ENCODE results near the gene KCNMB2. TPM values are rescaled to one million over a fixed set of nuclear protein-coding genes. Genes with fewer than 3 reads are reported as not detected.
A peak's percentile ranks its signal among the peaks of the same experiment; 100 is the strongest.
"Not testable (repeated sequence)": the region's sequence is repeated elsewhere in the genome, so short reads cannot be mapped to it uniquely, and the experiment has no call there.

Gene KCNMB2
- total RNA-seq, 6 donors from 2014 or later = 0.51 to 3.0 (median 1.1) TPM; not detected in 3

DNA sequence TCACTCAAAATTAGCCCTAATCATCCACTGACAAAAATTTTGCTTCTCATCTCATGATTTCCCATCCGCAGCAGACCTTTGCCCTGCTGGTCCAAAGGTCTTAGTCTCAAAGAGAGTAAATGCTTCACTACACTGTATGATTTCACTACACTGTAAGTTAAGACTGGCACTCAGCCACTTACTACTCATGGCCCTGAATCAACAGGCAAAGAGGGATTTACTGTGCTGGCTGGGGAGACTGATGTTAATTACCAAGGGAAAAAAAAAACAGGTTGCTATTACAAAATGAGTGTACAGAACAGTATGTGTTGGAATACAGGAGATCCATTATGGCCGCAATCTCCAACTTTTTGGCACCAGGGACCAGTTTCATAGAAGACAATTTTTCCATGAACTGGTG lies 320.6 kb downstream of the KCNMB2 start:
- Histone ChIP-seq H3K27me3 (no peaks in the 10 kb centered on the region), H3K9me3 (no peaks in the 10 kb centered on the region), H3K4me3 (no peak overlapping the region), H3K27ac (no peak overlapping the region), H3K36me3 (no peaks in the 10 kb centered on the region), H3K4me1 (no peaks in the 10 kb centered on the region)
- ATAC-seq (ENCODE audit: low FRiP score in 2 of 2) (no peak), DNase-seq (no peak)
- WGBS, 2 donors = 92 to 98% methylated on average over 2 of the region's 2 CpGs
- no peak for TF ChIP-seq POLR2AphosphoS5 (IDR thresholded peaks at IDR 0.05)
- no peak for TF ChIP-seq POLR2A (IDR thresholded peaks at IDR 0.05)
- TF ChIP-seq EP300 (IDR thresholded peaks at IDR 0.05) = no peak
- TF ChIP-seq CTCF (IDR thresholded peaks at IDR 0.05) = no peak

- no peak for TF ChIP-seq POLR2A (IDR thresholded peaks at IDR 0.05)
- TF ChIP-seq CTCF (IDR thresholded peaks at IDR 0.05) = no peak
- no peak for TF ChIP-seq POLR2AphosphoS5 (IDR thresholded peaks at IDR 0.05)
- TF ChIP-seq EP300 (IDR thresholded peaks at IDR 0.05) = no peak
- Histone ChIP-seq H3K4me1 (no peaks in the 10 kb centered on the region), H3K27me3 (no peaks in the 10 kb centered on the region), H3K36me3 (no peaks in the 10 kb centered on the region), H3K27ac (no peak overlapping the region), H3K4me3 (no peak overlapping the region), H3K9me3 (no peaks in the 10 kb centered on the region)
- WGBS, 2 donors = 73 to 85% methylated on average over 3 of the region's 3 CpGs
- ATAC-seq (ENCODE audit: low FRiP score in 2 of 2) (no peak), DNase-seq (no peak)
Measured at GRCh38 chr3:178859386-178859785, 323.1 kb downstream of the KCNMB2 start.

DNA sequence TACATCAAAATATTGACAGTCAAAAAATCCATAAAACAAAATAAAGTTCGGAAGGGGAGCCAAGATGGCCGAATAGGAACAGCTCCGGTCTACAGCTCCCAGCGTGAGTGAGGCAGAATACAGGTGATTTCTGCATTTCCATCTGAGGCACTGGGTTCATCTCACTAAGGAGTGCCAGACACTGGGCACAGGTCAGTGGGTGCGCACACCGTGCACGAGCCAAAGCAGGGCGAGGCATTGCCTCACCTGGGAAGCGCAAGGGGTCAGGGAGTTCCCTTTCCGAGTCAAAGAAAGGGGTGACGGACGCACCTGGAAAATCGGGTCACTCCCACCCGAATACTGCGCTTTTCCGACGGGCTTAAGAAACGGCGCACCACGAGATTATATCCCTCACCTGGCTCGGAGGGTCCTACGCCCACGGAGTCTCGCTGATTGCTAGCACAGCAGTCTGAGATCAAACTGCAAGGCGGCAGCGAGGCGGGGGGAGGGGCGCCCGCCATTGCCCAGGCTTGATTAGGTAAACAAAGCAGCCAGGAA lies 323.7 kb downstream of the KCNMB2 start:
- not testable (repeated sequence) for ATAC-seq (ENCODE audit: low FRiP score in 2 of 2); H3K27ac ChIP-seq; H3K9me3 ChIP-seq; H3K27me3 ChIP-seq; H3K4me1 ChIP-seq; H3K4me3 ChIP-seq; H3K36me3 ChIP-seq
- WGBS, 2 donors = 86% methylated on average over 29 of the region's 29 CpGs
- DNase-seq = peak in 1 of 2 donors; percentile 8

- Histone ChIP-seq H3K4me3 (no peak overlapping the region), H3K4me1 (no peaks in the 10 kb centered on the region), H3K27ac (no peak overlapping the region), H3K9me3 (no peaks in the 10 kb centered on the region), H3K27me3 (no peaks in the 10 kb centered on the region), H3K36me3 (no peaks in the 10 kb centered on the region)
- no peak for ATAC-seq (ENCODE audit: low FRiP score in 2 of 2)
- WGBS, 2 donors = 26 to 37% methylated on average over 2 of the region's 2 CpGs
- no peak for DNase-seq
- no peak for TF ChIP-seq CTCF (IDR thresholded peaks at IDR 0.05)
- no peak for TF ChIP-seq POLR2AphosphoS5 (IDR thresholded peaks at IDR 0.05)
- no peak for TF ChIP-seq POLR2A (IDR thresholded peaks at IDR 0.05)
- no peak for TF ChIP-seq EP300 (IDR thresholded peaks at IDR 0.05)
Measured at GRCh38 chr3:178868681-178869080, 332.4 kb downstream of the KCNMB2 start.

GRCh38 chr3:178870085-178870484 lies 333.8 kb downstream of the KCNMB2 start:
- H3K36me3 ChIP-seq = no peaks in the 10 kb centered on the region
- ATAC-seq (ENCODE audit: low FRiP score in 2 of 2) = no peak
- no peaks in the 10 kb centered on the region for H3K27me3 ChIP-seq
- no peak overlapping the region for H3K4me3 ChIP-seq
- H3K4me1 ChIP-seq = no peaks in the 10 kb centered on the region
- no peaks in the 10 kb centered on the region for H3K9me3 ChIP-seq
- no peak for DNase-seq
- H3K27ac ChIP-seq = no peak overlapping the region
- no peak for TF ChIP-seq EP300 (IDR thresholded peaks at IDR 0.05)
- no peak for TF ChIP-seq POLR2A (IDR thresholded peaks at IDR 0.05)
- no peak for TF ChIP-seq CTCF (IDR thresholded peaks at IDR 0.05)

All from upper lobe of left lung (tissue), 6 donors.